Measurements from ENCODE around the gene PLXNB2.

PLXNB2 gene

GRCh38 chr22:50312371-50312770 lies 4.9 kb upstream of the PLXNB2 start:
- DNase-seq (ENCODE audit: low spot score) = no peak

- no peak for DNase-seq (ENCODE audit: low spot score)
These were observed 4.3 kb upstream of the PLXNB2 start for GRCh38 chr22:50311606-50312351.

GRCh38 chr22:50310949-50311444 lies 3.6 kb upstream of the PLXNB2 start:
- no peak for DNase-seq (ENCODE audit: low spot score)

- DNase-seq (ENCODE audit: low spot score) = no peak
These were observed 2.7 kb upstream of the PLXNB2 start for GRCh38 chr22:50310031-50310722.

- no peak for DNase-seq (ENCODE audit: low spot score)
These were observed 2.1 kb upstream of the PLXNB2 start for GRCh38 chr22:50309601-50309991.

GRCh38 chr22:50308986-50309600 lies 1.6 kb upstream of the PLXNB2 start:
- no peak for DNase-seq (ENCODE audit: low spot score)

GRCh38 chr22:50308597-50308935 lies 1.1 kb upstream of the PLXNB2 start:
- DNase-seq (ENCODE audit: low spot score) = no peak

GRCh38 chr22:50307890-50308596 lies 597 bp upstream of the PLXNB2 start:
- DNase-seq (ENCODE audit: low spot score) = no peak

GRCh38 chr22:50305923-50306566 lies 1.4 kb downstream of the PLXNB2 start:
- DNase-seq (ENCODE audit: low spot score) = peak; percentile 92

GRCh38 chr22:50305393-50305922 lies 2.0 kb downstream of the PLXNB2 start:
- no peak for DNase-seq (ENCODE audit: low spot score)

- DNase-seq (ENCODE audit: low spot score) = peak; percentile 69
These were observed 2.7 kb downstream of the PLXNB2 start for GRCh38 chr22:50304528-50305392.

GRCh38 chr22:50303848-50304527 lies 3.5 kb downstream of the PLXNB2 start:
- peak; percentile 66 for DNase-seq (ENCODE audit: low spot score)

- DNase-seq (ENCODE audit: low spot score) = no peak
These were observed 4.0 kb downstream of the PLXNB2 start for GRCh38 chr22:50303515-50303847.

- DNase-seq (ENCODE audit: low spot score) = no peak
These were observed 4.9 kb downstream of the PLXNB2 start for GRCh38 chr22:50302564-50302963.

- no peak for DNase-seq (ENCODE audit: low spot score)
These were observed 5.4 kb downstream of the PLXNB2 start for GRCh38 chr22:50302041-50302541.

- no peak for DNase-seq (ENCODE audit: low spot score)
These were observed 5.9 kb downstream of the PLXNB2 start for GRCh38 chr22:50301581-50301991.

- DNase-seq (ENCODE audit: low spot score) = no peak
These were observed 6.7 kb downstream of the PLXNB2 start for GRCh38 chr22:50300620-50301257.

GRCh38 chr22:50299785-50300619 lies 7.4 kb downstream of the PLXNB2 start:
- no peak for DNase-seq (ENCODE audit: low spot score)
